GM21447 (cell line): ENCODE measurements around the gene TXLNG.
A peak's percentile ranks its signal among the peaks of the same experiment; 100 is the strongest.

ENCODE experiments used
- ATAC-seq: cut with Tn5 transposase; IDR thresholded peaks from one replicate; pipeline ENCODE4 v1.9.1; 2021; ENCODE audit not compliant: unreplicated experiment

Gene TXLNG

GRCh38 chrX:16785247-16786138 lies 773 bp upstream of the TXLNG start:
- ATAC-seq, result no peak

DNA sequence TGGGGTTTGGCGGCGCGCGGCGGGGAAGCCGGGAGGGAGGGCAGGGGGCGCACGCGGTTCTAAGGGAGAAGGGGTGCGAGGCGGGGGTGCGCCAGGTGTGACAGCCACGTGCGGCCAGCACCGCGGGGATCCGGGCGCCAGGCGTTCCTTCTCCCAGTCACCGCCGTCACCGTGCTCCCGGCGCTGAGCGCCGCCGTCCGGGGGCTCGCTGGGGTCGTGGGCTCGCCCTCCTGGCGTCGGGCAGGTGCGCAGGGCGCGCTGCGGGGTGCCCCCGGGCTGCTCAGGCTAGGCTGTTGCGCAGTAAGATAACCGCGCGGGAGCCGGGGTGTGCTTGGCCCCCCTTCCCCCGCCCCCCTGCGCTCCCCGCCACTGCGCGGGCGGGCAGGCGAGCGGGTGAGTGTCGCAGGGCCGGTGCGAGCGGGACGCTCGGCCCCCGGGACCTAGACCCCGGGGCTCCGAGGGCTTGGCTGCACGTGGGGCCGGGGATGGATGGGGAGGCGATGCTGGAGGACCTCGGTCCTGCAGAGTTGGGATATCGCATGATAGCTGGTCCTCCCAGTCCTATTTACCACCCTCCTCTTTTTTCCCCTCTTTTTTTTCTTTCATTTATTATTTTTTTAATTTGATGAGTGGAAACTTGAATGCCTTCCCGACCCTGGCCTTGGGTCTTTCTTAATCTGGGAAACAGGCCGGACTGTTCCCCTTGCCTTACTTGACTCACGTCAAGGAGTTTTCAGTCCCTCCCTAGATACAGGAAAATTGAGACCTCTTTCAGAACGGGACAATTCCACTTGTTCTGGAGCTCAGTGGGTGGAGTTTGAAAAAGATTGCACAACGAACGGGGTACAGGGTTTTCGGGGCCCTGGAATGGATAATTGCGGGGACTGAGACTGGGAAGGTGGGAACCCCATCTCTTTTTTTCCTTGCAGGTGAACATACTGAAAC lies 797 bp downstream of the TXLNG start:
- ATAC-seq, result no peak

GRCh38 chrX:16788477-16788876 lies 2.2 kb downstream of the TXLNG start:
- no peak for ATAC-seq

DNA sequence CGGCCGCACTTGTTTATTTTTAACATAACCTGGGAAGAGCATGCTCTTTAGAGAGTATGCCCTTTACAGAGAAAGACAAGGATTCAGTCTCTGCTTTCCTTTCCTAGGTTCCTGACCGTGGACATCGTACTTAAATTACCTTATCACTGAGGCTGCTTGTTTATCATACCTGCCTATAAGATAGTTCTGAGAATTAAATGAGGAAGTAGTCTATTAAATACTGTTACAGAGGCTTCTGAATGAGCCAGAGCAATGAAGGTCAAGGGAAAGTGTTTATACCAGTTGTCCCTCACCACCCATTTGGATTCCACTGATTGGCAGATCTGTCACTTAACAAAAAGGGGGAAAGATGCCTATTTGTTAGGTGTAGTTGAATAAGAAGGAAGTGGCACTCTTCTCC lies 10.0 kb downstream of the TXLNG start:
- ATAC-seq, result no peak

GRCh38 chrX:16797358-16797757 lies 11.1 kb downstream of the TXLNG start:
- ATAC-seq, result no peak

DNA sequence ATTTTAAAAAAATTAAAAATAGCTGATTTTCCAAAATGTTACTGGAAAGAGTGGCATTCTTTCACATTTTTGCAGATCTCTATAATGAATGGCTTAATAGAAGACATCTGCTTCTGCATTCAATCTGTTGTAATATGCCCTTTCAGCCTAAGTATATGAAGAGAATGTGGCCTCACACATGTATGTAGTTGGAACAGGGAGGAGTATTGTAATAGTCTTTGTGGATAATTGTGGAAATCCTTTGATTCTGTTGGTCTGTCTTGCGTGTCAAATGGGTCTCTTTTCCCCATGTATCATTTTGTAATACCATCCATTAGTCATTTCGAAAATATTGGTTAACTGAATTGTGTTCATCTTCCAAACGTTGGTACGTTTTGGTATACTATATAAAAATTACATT lies 11.6 kb downstream of the TXLNG start:
- ATAC-seq, result no peak

- ATAC-seq, result peak; percentile 88
Observed at GRCh38 chrX:16804923-16805464, 18.7 kb downstream of the TXLNG start.

GRCh38 chrX:16807548-16807947 lies 21.3 kb downstream of the TXLNG start:
- no peak for ATAC-seq

GRCh38 chrX:16807976-16808542 lies 21.8 kb downstream of the TXLNG start:
- no peak for ATAC-seq

GRCh38 chrX:16814597-16814996 lies 28.3 kb downstream of the TXLNG start:
- ATAC-seq, result no peak

- ATAC-seq, result no peak
Observed at GRCh38 chrX:16819634-16820033, 33.4 kb downstream of the TXLNG start.

GRCh38 chrX:16822723-16823122 lies 36.5 kb downstream of the TXLNG start:
- ATAC-seq, result no peak

GRCh38 chrX:16825264-16826035 lies 39.2 kb downstream of the TXLNG start:
- ATAC-seq, result no peak

DNA sequence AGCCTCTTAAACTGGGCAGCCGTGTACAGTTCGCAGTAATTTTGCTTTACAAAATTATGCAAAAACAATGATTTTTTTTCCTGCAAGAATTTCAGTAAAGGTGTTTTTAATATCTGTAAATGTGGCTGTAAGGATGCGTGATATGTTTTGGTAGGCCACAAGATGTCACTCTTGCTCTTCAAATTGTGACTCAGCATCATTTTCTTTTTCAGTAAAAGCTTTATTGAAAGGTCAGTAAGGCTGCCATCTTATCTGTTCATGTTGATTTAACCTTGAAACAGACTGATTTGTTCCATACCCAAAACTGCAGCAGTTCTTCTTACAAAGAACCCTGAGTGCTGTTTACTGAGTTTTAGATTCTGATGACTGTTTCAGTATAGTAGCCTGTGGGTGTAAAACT lies 39.9 kb downstream of the TXLNG start:
- ATAC-seq, result no peak

GRCh38 chrX:16827225-16827624 lies 41.0 kb downstream of the TXLNG start:
- ATAC-seq, result no peak

DNA sequence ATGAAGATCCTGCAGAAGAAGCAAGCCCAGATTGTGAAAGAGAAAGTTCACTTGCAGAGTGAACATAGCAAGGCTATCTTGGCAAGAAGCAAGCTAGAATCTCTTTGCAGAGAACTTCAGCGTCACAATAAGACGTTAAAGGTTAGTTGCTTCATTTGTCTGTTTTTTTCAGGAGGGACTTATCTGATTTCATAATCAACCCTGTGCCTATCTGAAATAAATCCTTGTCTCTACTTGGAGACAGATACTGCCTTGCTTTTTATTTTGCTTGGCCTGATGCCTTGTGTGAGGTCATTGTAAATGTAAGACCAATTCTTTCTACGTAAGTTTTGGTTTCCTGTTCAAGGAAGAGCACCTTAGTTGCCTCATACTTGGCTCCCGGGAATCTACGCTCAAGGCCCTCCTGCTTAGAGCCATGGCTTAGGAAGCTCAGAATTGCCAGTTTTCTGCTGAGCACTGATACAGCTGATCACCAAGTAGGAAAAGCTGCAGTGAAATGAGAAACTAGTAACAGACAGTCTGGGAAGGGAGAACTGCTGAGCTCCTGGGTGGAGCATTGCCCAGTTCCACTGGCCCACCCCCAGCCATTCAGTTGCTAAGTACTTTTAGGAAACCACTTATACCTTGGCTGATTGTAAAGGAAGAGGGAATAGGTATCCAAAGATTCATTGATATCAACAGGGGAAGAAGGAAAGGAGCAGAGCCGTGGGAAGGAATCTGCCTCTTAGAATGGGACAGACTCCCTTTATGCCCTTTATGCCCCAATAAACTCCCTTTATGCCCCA lies 42.0 kb downstream of the TXLNG start:
- no peak for ATAC-seq

GRCh38 chrX:16832301-16832700 lies 46.0 kb downstream of the TXLNG start:
- ATAC-seq, result no peak

GRCh38 chrX:16834806-16835205 lies 48.5 kb downstream of the TXLNG start:
- ATAC-seq, result no peak

- no peak for ATAC-seq
Observed at GRCh38 chrX:16836371-16836770, 50.1 kb downstream of the TXLNG start.
